K562 treated with DMSO at 1 percent for 24 hours (cell line): ENCODE data around the gene DPEP2NB. TPM values are rescaled to one million over a fixed set of nuclear protein-coding genes. Genes with fewer than 3 reads are reported as not detected.

Source experiments
- total RNA-seq: library from RNA; unstranded; fragments of 300-600 nt; gene quantifications from 2 replicates; pipeline ENCODE4 v1.2.3, GENCODE V29; 2022; ENCODE audit warnings: low read depth; ENCODE audit not compliant: insufficient read depth

DPEP2NB gene
- not detected in 2 replicates for total RNA-seq

GRCh38 chr16:68015681-68016080 is at the start of gene DPEP2NB:
Gene DPEP2NB, minus strand, starts transcription at chr16:68015911. Its CDS starts 141 bp downstream, at chr16:68015770.

GRCh38 chr16:68022728-68023537 is 7.2 kb upstream of the DPEP2NB start, which contains the start of the genes DDX28 and DUS2:
Gene DDX28, minus strand, starts transcription at chr16:68023232. Its CDS starts 30 bp downstream, at chr16:68023202.
Gene DUS2, plus strand, starts transcription at chr16:68023284. Its CDS starts 14,740 bp downstream, at chr16:68038024.

GRCh38 chr16:67998779-67999688 is 16.7 kb downstream of the DPEP2NB start, which contains the start of gene DPEP2:
Gene DPEP2, minus strand, starts transcription at chr16:67999484. Its CDS starts 6,272 bp downstream, at chr16:67993212.

GRCh38 chr16:67979955-67980678 is 35.6 kb downstream of the DPEP2NB start, which contains the start of gene DPEP3:
Gene DPEP3, minus strand, starts transcription at chr16:67980499. Its CDS starts 119 bp downstream, at chr16:67980380.

GRCh38 chr16:67968400-67969253 is 47.1 kb downstream of the DPEP2NB start, which contains the start of gene SLC12A4:
Gene SLC12A4, minus strand, starts transcription at chr16:67968637. Its CDS starts 84 bp downstream, at chr16:67968553.

Other genes with a start within 250 kb of the DPEP2NB start
- 16.9 and 17.6 TPM in 2 replicates for gene RANBP10, start 209.4 kb downstream of the DPEP2NB start, total RNA-seq
- 0.10 TPM in 1 of 2 replicates, not detected in the other for gene TSNAXIP1, start 209.0 kb downstream of the DPEP2NB start, total RNA-seq
- 58.7 and 62.7 TPM in 2 replicates for gene THAP11, start 173.6 kb downstream of the DPEP2NB start, total RNA-seq
- 76.3 and 84.1 TPM in 2 replicates for gene NUTF2, start 169.0 kb downstream of the DPEP2NB start, total RNA-seq
- gene CENPT, start 168.2 kb downstream of the DPEP2NB start, total RNA-seq = 67.2 and 75.8 TPM in 2 replicates
- gene EDC4, start 142.9 kb downstream of the DPEP2NB start, total RNA-seq = 91.7 and 98.7 TPM in 2 replicates
- 2.9 and 3.1 TPM in 2 replicates for gene NRN1L, start 131.0 kb downstream of the DPEP2NB start, total RNA-seq
- 46.0 and 46.8 TPM in 2 replicates for gene PSKH1, start 122.7 kb downstream of the DPEP2NB start, total RNA-seq
- 0.59 and 1.3 TPM in 2 replicates for gene CTRL, start 84.0 kb downstream of the DPEP2NB start, total RNA-seq
- 110 and 120 TPM in 2 replicates for gene PSMB10, start 79.1 kb downstream of the DPEP2NB start, total RNA-seq
- gene LCAT, start 71.8 kb downstream of the DPEP2NB start, total RNA-seq = 5.5 and 9.9 TPM in 2 replicates
- gene SLC12A4, start 47.3 kb downstream of the DPEP2NB start, total RNA-seq = 22.5 and 23.8 TPM in 2 replicates
- gene DPEP3, start 35.4 kb downstream of the DPEP2NB start, total RNA-seq = not detected in 2 replicates
- 2.8 and 3.0 TPM in 2 replicates for gene DPEP2, start 16.4 kb downstream of the DPEP2NB start, total RNA-seq
- gene DDX28, start 7.3 kb upstream of the DPEP2NB start, total RNA-seq = 17.4 and 20.0 TPM in 2 replicates
- 10.8 and 12.3 TPM in 2 replicates for gene DUS2, start 7.4 kb upstream of the DPEP2NB start, total RNA-seq
- gene NFATC3, start 69.5 kb upstream of the DPEP2NB start, total RNA-seq = 31.2 and 35.3 TPM in 2 replicates
- not detected in 2 replicates for gene ESRP2, start 220.2 kb upstream of the DPEP2NB start, total RNA-seq
- 40.9 and 43.5 TPM in 2 replicates for gene PLA2G15, start 229.5 kb upstream of the DPEP2NB start, total RNA-seq
- gene SLC7A6, start 248.6 kb upstream of the DPEP2NB start, total RNA-seq = 17.8 and 18.3 TPM in 2 replicates